Measurements from ENCODE around the gene DSC2. TPM values are rescaled to one million over a fixed set of nuclear protein-coding genes. Genes with fewer than 3 reads are reported as not detected.

DSC2 gene
- total and polyA plus RNA-seq, 2 of the 8 experiments (the other 6 are each of a cell fraction or from before 2014, with no cell fraction given): 4.6 to 39.7 TPM

DNA sequence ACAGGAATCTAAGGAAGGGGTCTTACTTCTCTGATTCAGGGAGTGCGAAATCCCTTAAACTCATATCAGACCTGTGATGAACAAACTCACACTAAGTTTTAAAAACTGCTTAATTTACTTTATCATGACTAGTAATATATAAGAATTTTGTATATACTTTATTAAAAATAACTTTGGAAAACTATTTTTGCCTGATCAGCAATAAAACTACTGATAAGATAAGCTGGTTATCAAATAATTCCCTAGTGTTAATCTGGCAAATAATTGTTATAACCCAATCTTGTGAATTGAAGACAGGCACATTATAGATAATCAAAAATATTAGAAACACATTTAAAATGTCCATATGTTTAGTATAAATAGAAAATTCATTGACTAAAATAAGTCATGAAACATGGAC, 36.0 kb downstream of the DSC2 start:
- Histone ChIP-seq H4K5ac (ENCODE audit: insufficient read length, low read depth, low read length) (no peak overlapping the region), H3K4me3 (ENCODE audit: extremely low read depth in 1 of 4, insufficient read depth in 2 of 4, low read depth in 3 of 4, low read length in 4 of 4) (no peak overlapping the region)

More for the DNA sequence above, 36.0 kb downstream of the DSC2 start:
- ChIA-PET CTCF (ENCODE audit: partially characterized antibody) (no interaction called here), POLR2A (ENCODE audit: partially characterized antibody) (no interaction called here)
- Histone ChIP-seq H3K56ac (replicated peaks; ENCODE audit: insufficient read length, low read depth, low read length) (no peak overlapping the region), H3K79me1 (ENCODE audit: low read depth, low read length) (no peaks in the 10 kb centered on the region), H2BK120ac (replicated peaks; ENCODE audit: low read depth, low read length) (no peak overlapping the region), H2BK5ac (ENCODE audit: low read depth, low read length) (no peak overlapping the region), H2BK20ac (ENCODE audit: low read length) (no peak overlapping the region), H3K4me1 (replicated peaks in 1 of 4; ENCODE audit: control insufficient read depth in 3 of 4, insufficient read depth in 4 of 4, low read length in 3 of 4) (no peaks in the 10 kb centered on the region), H3K79me2 (ENCODE audit: control insufficient read depth in 1 of 2, insufficient read depth in 2 of 2, low read length in 2 of 2) (no peaks in the 10 kb centered on the region), H3K4ac (replicated peaks; ENCODE audit: insufficient read length, low read depth, low read length) (no peak overlapping the region), H4K8ac (ENCODE audit: extremely low read depth, insufficient read depth, low read length) (no peak overlapping the region), H2BK15ac (ENCODE audit: low read length) (no peak overlapping the region), H3K14ac (ENCODE audit: insufficient read length) (no peak overlapping the region), H2AK5ac (ENCODE audit: low read depth, low read length) (no peak overlapping the region), H3K36me3 (ENCODE audit: control insufficient read depth in 2 of 4, insufficient read depth in 4 of 4, low read length in 3 of 4) (peaks cover 0 to 36% (median 11%) of the 10 kb centered on the region in 4 experiments; a peak in 5 of 8 replicates), H3K18ac (ENCODE audit: extremely low read depth, low read length) (no peak overlapping the region), H4K20me1 (replicated peaks in 1 of 2; ENCODE audit: control insufficient read depth in 1 of 2, insufficient read depth in 2 of 2, low read length in 2 of 2) (no peaks in the 10 kb centered on the region), H3K9me3 (ENCODE audit: insufficient read depth in 2 of 2, low read depth in 1 of 2, low read length in 1 of 2) (no peaks in the 10 kb centered on the region), H3K9ac (replicated peaks in 1 of 4; ENCODE audit: extremely low read depth in 1 of 4, low read depth in 3 of 4, low read length in 3 of 4) (no peak overlapping the region), H3K23ac (ENCODE audit: insufficient read length) (no peak overlapping the region), H3K27me3 (replicated peaks in 1 of 4; ENCODE audit: control insufficient read depth in 3 of 4, extremely low read depth in 1 of 4, insufficient read depth in 3 of 4, low read length in 3 of 4) (no peaks in the 10 kb centered on the region), H2BK12ac (ENCODE audit: low read depth, low read length) (no peak overlapping the region), H4K91ac (replicated peaks; ENCODE audit: insufficient read length, low read length) (no peak overlapping the region), H2AFZ (ENCODE audit: low read length) (no peak overlapping the region), H3K23me2 (ENCODE audit: low read depth, low read length) (no peaks in the 10 kb centered on the region), H3K27ac (ENCODE audit: low read depth, low read length) (no peak overlapping the region), H3K4me2 (ENCODE audit: insufficient read depth in 1 of 2, low read depth in 2 of 2, low read length in 2 of 2) (no peak overlapping the region)
- no peak for FAIRE-seq
- DNase-seq (ENCODE audit: low read depth in 1 of 2, low spot score in 2 of 2): no peak
- WGBS, 2 experiments (ENCODE audit: extremely low coverage in 1 of 2, insufficient coverage in 1 of 2, insufficient read length in 1 of 2, insufficient replicate concordance in 2 of 2, low coverage in 1 of 2, low lambda C conversion rate in 2 of 2, missing lambda C conversion rate in 1 of 2): 95% methylated on average over 1 of the region's 1 CpG; no CpG with 5 or more reads in 1 of the 2 experiments
- TF ChIP-seq SIRT6 (IDR thresholded peaks at IDR 0.05; ENCODE audit: low read length): no peak
- TF ChIP-seq MAFK (IDR thresholded peaks at IDR 0.05; ENCODE audit: low read depth, low read length): peak; percentile 65; the same call in 1 of the 2 replicates
- no peak for TF ChIP-seq YY1 (IDR thresholded peaks at IDR 0.05; ENCODE audit: low read depth, low read length)
- TF ChIP-seq RXRA (IDR thresholded peaks at IDR 0.05; ENCODE audit: insufficient read depth, low read depth, low read length): no peak

Data from H1 (cell line).